AG10803 (cell line): ENCODE data around the gene IFITM5.
A peak's percentile ranks its signal among the peaks of the same experiment; 100 is the strongest.

Experiments
- DNase-seq: peaks from one replicate; pipeline ENCODE4 v3.0.0; 2010; ENCODE audit warnings: low read depth
- H3K4me3 ChIP-seq: 2 replicates; pipeline ENCODE4 v1.5.1; 2011; ENCODE audit warnings: mild to moderate bottlenecking, low read length, control low read depth
- TF ChIP-seq, protein P1 (sequence below): conservative IDR thresholded peaks from 2 replicates; pipeline ENCODE4 v1.5.1; 2011; ENCODE audit warnings: mild to moderate bottlenecking, low read length, control low read depth, inconsistent platforms

The IFITM5 gene

DNA sequence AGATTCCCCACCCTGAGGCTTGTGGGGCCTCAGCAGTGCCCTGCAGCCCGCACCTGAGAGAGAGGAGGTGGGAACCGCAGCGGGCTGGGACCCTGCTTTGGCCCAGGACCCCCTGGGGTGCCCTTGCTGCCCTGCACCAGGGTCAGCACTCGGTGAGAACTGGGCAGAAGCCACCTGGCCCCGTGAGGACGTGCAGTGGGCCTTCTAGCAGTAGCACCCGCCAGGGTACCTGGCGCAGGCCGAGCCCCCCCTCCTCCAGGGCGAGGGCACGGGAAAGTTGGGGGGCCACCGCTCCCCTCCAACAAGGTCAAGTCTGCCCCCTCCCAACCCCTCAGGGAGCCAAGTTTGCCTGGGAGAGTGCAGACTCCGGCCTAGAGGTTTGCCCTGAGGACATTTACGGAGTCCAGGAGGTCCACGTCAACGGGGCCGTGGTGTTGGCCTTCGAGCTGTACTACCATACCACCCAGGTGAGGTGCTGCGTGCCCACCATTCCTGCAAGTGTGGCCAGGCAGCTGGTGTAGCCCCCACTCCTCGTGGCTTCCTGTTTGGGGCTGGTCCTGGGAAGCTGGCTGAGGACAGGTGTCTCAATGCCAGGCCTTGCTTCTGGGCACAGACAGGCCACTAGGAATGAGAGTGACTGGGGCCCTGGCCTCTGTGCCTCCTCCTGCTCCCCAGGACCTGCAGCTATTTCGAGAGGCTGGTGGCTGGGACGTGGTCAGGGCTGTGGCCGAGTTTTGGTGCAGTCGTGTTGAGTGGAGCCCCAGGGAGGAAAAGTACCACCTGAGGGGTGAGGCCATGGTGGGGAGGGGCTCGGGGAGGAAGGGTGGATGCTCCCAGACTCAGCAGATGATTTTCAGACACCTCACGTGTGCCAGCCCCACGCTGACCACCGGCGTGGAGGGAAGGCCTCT, 6.9 kb downstream of the IFITM5 start:
- DNase-seq, result no peak
- TF ChIP-seq, protein P1, sequence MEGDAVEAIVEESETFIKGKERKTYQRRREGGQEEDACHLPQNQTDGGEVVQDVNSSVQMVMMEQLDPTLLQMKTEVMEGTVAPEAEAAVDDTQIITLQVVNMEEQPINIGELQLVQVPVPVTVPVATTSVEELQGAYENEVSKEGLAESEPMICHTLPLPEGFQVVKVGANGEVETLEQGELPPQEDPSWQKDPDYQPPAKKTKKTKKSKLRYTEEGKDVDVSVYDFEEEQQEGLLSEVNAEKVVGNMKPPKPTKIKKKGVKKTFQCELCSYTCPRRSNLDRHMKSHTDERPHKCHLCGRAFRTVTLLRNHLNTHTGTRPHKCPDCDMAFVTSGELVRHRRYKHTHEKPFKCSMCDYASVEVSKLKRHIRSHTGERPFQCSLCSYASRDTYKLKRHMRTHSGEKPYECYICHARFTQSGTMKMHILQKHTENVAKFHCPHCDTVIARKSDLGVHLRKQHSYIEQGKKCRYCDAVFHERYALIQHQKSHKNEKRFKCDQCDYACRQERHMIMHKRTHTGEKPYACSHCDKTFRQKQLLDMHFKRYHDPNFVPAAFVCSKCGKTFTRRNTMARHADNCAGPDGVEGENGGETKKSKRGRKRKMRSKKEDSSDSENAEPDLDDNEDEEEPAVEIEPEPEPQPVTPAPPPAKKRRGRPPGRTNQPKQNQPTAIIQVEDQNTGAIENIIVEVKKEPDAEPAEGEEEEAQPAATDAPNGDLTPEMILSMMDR, result no peak
- H3K4me3 ChIP-seq, result no peak overlapping the region

DNA sequence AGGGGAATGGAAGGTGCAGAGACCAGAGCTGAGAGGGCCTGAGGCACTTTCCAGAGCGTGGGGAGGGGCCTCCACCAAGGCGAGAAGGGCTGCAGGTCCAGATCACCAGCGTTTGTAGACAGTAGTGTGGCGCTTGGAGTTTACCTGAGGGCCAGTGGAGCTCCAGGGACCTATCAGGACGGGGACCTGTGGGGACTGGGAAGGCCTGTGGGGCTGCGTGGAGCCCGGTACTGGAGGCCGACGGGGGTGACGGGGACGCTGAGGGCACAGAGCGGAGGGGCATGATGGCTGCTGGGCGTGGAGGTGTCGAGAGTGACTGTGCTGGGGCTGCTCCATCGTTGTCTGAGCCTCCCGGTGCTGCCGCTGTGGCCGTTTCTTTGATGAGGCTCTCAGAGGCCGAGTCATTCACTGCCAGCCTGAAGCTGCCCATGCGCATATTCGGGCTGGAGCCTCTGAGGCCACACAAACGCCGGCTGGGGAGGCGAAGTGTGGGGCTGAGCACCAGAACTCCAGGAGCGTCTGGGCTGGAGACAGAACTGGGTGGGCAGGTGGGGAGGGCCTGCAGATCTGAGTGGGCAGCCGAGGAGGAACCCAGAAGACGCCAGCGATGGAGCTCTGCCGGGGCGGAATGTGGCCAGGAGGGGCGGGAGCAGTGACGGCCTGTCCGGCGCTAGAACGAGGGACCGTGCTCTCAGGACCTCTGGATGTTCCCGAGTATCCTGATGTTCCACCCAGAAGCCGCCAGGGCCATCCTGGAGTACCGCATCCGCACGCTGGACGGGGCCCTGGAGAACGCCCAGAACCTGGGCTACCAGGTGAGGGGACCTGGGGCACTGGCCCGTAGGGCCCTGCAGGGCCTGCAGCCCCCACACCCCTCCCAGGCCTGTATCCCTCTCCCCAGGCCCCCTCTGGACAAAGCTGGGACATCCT, 7.8 kb downstream of the IFITM5 start:
- TF ChIP-seq, protein P1, result no peak
- H3K4me3 ChIP-seq, result no peak overlapping the region
- no peak for DNase-seq

DNA sequence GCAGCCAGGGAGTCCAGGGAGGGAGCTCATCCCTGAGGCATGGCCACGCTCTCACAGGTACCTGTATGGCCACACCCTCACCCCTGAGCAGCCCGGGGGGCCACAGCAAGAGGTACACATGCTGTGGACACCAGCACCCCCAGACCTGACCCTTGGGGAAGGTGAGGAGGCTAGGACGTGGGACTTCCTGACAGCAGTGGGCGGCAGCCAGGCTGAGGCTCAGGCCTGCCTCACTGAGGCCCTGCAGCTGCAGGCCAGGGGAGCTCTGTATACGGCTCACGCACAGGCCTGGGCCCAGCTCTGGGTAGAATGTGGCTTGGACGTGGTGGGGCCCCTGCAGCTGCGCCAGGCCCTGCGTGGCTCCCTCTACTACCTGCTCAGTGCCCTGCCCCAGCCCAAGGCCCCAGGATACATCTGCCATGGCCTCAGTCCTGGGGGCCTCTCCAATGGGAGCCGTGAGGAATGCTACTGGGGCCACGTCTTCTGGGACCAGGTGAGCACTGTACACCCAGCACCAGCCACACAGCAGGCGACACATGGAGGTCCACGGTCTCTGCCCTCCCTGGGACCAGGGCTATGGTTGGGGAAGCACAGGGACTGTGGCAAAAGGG, 8.6 kb downstream of the IFITM5 start:
- TF ChIP-seq, protein P1, result no peak
- no peak for DNase-seq
- no peak overlapping the region for H3K4me3 ChIP-seq

DNA sequence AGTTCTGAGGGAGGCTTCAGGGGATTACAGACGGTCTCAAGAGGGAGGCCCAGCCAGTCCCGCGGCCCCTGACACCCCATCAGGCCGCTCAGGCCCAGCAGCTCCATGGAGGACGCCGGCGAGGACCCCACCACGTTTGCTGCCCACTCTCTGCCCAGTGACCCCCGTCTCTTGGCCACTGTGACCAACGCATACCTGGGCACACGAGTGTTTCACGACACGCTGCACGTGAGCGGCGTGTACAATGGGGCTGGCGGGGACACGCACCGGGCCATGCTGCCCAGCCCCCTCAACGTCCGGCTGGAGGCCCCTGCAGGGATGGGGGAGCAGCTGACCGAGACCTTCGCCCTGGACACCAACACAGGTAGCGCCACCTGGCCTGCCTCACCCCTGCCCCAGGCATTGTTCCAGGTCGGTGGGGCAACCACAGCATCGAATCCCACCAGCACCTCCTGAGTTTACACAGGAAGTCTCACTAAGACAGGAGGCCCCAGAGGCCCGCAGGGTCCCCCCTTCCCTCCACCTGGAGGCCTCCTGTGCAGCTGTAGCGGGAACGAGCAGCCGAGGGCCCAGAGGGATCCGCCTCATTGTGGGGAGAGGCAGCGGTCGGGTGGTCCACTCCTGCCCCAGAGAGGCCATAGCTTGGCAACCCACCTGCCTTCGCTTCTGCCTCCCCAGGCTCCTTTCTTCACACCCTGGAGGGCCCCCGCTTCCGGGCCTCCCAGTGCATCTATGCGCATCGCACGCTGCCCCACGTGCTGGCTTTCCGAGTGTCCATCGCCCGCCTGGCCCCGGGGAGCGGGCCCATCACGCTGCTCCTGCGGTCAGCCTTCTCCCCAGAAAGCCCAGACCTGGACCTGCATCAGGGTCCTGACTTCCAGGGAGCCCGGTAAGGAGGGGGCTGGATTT, 9.4 kb downstream of the IFITM5 start:
- DNase-seq, result no peak
- TF ChIP-seq, protein P1, result no peak
- peak overlapping the region; percentile 54 for H3K4me3 ChIP-seq

DNA sequence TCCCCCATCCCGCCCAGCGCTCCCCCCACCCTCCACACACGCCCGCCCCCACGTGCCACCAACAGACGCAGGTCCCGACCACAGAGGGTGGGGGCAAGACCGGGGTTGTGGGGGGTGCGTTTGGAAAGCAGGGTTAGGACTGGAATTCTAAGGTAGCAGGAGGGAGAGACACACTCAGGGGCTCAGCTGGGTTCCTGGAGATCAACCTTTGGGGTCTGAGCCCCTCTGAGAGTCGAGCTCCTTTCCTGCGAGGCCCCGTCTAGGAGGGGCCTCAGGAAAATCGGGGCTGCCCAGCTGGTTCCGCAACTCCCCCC, 10.0 kb downstream of the IFITM5 start:
- TF ChIP-seq, protein P1, result no peak
- peak overlapping the region; percentile 54 for H3K4me3 ChIP-seq
- no peak for DNase-seq
